ENCODE data around the gene RRBP1.

RRBP1 gene

DNA sequence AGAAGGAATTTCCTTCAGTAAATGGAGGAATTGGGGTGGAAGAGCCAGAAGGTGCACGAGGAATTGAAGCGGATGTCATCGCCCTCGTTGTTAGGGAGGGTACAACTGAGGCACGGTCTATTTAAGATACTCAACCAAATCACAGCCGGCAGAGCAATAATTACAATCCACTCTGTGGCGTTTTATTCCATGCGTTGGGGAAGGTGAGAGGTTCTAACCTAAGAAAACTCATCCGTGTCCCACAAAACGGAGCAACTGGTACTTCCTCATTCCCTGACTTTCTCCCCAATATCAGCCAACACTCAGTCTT, 802 bp upstream of the RRBP1 start:
- DNase-seq (ENCODE audit: low spot score): no peak

DNA sequence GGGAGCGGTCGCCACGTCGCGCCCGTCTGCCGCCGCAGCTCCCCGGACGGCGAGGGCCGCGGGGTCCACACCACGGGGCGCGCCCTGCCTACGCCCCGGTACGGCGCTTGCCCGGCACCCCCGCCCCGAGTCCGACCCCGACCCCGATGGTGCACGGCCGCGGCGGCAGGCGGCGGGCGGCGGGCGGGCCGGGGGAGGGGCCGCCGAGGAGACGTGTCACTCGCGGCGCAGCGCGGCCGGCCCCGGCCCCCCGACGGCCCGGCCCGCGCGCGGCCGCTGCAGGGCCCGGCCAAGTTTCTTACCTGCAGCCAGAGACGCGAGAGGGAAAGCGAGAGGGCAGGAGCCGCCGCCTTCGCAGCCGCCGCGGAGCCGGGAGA, 328 bp downstream of the RRBP1 start:
- no peak for DNase-seq (ENCODE audit: low spot score)

DNA sequence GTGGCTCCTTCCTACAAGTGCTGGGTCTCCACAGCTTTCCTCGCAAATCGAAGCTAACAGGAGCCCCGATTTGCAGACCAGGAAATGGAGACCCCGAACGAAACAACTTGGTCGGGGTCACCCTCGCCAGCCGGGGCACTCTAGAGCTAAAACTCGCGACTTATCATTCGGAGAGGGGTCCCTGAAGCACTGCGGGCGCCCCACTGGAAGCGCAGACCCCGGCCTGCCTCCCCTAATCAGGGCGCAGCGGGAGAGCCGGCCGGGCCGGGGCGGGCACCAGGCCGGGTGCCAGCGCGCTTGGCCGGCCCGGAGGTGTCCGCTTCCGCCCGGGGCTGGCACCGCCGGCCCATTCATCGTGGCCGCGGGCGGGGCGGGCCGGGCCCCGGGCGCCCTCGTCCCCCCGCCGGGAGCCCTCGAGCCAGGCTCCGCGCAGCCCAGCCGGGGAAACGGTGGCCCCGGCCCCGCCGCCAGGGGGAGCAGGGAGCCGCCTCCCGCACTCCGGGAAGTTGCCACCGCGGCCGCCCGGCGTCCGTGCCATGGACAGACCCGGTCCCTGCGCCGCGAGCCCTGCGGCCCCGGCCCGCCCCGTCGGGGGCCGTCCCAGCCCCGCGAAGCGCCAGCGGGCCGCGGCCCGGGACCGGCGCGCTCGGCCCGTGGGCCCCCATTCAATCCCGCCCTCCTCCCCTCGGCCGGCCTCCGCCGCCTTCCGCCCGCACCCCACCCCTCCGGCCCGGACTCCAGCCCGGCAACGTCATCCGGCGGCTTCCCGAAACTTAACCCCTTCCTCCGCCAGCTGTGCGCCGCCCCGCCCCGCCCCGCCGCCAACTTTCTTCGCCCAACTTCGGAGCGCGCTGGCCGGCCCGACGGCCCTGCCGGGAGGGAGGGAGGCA, 961 bp downstream of the RRBP1 start:
- peak; percentile 84 for DNase-seq (ENCODE audit: low spot score)

DNA sequence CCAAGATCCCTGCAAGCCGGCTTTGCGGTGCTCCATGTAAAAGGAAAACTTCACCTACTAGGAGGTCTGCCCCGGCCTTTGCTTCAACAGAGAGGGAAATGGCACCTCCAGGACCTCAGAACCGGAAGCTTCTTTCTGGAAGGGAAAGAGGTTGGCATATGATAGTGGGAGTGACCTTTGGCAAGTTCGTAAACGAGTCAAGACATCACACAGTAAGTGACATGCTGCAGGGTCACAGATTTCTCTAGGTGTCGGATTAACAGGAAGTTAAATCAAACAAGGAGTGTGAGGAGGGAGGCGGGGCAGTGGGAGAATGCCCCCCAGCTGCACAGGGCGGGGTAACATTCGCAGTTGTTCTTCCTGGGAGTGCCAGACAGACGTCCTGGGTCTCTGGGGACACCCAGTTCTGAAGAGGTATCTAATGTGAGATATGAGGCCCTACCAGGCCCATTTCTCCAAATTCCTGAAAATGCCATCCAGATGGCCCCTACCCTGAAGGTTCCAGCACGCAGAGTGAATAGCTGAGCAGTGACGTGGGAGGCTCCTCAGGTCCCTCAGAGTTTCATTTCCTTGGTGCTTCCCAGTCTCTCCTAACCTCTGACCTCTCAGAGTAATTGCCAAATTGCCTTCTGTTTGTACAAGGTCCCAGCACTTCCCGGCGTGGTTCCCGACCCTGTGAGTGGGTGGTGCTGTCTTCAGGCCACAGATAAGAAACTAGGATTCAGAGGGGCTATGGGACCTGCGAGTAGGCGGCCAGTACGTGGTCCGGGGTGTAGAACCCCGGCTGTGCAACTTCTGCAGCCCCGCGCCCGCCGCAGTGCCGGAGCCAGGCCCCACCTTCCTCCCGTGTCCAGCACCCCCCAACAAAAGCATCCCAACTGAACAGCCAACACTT, 1.9 kb downstream of the RRBP1 start:
- no peak for DNase-seq (ENCODE audit: low spot score)

DNA sequence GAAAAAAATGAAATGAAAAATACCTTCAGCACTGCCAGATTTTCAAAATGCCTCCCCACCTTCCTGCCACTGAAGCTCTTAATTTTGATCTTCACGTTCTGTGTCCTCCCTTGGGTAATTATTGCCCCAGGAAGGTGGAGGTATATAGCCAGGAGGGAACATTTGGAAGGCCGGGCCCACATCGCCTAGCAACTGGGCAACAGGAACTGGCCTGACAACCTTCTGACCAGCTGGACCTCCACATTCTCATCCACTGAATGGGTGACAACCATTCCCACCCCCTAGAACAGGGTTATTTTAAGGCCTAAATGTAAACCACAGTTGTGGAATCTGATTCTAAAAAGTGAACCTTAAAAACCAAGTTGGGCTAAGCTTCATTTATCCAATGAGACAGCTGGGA, 3.2 kb downstream of the RRBP1 start:
- no peak for DNase-seq (ENCODE audit: low spot score)

DNA sequence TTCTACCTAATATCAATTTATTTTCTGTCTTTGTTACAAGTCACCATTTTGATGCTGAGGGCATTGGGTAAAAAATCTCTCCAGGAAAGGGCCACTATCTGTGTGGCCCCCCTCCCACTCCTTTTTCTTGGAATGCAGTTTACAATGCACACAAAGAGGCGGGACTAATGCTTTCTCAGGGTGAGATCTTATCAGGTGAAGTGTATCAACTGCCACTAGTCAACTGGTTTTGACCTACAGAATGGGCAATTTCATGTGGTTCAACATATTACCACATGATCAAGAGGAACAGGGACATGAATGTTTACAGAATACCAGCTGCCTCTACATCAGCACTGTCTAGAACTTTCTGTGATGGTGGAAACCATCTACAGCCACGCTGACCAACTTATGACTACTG, 3.7 kb downstream of the RRBP1 start:
- no peak for DNase-seq (ENCODE audit: low spot score)

DNA sequence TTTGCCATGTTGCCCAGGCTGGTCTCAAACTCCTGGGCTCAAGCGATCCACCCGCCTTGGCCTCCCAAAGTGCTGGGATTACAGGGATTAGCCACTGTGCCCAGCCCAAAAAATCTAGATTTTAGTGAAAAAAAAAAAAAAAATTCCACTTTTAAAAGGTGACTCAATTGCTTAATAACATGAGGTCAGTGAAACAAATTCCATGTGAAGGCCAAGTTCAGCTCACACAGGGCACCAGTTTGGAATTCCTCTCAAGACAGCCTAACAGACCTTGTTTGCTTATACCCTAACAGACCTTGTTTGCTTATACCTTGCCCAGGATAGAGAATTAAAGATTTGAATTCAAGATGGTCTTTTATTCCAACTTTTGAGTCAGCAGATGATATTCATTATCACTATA, 5.1 kb downstream of the RRBP1 start:
- no peak for DNase-seq (ENCODE audit: low spot score)

DNA sequence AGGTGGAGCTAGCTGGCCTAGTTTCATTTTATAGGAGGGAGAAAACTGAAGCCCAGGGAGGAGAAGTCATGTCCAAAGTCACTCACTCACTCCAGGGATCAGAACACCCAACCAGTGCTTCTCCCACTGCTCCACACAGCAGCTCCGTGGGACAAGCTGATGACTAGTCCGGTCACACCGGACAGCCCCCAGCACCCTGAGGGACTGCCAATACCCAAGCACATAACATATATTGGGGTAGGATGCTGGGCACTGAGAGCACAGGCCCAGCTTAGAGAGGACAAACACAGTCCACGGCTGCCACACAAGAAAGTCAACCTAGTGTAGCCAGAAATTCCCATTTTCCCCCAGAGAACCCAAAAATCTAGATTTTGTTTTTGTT, 5.7 kb downstream of the RRBP1 start:
- no peak for DNase-seq (ENCODE audit: low spot score)

DNA sequence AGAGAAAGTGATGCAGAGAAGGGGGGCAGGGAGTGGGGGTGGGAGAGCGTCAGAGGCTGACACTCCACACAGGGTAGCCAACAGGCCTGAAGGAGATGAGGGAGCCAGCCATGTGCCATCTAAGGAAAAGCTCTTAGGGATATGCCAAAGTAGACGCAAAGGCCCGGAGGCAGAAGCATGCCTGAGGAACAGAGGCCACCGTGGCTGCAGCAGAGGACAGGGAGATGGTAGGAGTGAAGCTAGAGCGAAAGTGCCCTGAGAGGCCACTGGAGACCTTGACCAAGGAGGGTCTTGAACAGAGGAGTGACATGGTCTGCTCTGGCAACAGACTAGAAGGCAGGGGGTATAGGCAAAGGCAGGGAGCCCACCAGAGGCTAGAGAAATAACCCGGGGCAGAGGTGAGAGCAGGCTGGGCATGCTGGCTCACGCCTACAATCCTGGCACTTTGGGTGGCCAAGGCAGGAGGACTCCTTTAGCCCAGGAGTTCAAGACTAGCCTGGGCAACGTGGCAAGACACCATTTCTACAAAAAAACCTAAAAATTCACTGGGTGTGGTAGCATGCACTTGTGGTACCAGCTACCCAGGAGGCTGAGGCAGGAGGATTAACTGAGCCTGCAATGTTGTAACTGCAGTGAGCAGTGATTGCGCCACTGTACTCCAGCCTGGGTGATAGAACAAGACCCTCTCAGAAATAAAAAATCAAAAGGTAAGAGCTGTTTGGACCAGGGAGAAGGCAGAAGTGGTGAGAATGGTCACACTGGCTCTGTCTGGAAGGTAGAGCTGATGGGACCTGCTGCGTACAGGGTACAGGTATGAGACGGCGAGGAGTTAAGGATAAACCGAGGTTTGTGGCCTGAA, 6.3 kb downstream of the RRBP1 start:
- DNase-seq (ENCODE audit: low spot score): no peak

DNA sequence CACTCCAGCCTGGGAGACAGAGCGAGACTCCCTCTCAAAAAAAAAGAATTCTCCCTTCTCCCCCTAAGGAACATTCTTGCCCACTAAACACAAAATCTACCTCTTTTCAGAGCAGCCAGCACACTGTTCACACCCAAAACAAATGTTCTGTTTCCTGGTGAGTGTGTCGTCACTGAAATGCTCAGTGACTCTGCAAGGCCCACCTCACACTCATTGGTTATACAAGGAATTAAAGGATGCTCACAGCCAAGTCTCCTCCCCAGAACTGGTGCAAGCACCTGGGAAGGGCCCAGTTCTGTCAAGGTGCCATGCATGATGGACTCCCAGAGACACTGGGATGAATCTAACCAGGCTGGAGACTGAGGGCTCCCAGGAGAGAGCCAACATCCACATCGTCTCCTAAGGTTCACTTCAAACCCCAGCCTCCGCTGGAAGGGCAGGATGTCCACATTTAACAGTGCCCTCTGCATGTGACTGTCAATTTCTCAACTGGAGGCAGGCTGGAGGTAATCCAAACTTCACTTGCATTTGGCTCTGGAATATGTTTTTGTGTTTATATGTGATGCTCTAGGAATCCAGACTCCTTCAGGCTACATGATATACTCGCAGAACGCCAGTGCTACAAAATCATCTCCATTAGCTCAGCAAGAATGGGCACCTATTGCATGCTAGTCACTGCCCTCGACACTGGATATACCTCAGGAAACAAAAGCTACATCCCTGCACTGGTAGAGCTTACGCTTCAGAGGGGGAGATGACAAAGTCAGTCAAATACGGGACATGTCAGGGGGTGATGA, 7.1 kb downstream of the RRBP1 start:
- DNase-seq (ENCODE audit: low spot score): no peak

DNA sequence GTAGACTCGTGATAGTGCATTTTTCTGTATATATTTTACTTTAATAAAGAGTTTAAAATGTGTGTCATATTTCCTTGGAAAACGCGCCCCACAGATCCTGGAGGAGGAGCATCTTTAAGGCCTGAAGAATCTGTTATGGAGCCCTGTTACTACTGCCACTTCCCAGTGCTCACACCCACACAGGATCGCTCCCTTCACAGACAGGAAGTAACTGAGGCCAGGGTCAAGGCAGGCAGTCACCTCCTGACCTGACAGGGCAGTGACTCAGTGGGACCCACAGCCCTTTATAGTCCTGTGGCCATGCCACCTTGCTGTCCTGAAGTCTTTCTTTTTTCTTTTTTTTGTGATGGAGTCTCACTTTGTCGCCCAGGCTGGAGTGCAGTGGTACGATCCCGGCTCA, 9.0 kb downstream of the RRBP1 start:
- DNase-seq (ENCODE audit: low spot score): no peak

DNA sequence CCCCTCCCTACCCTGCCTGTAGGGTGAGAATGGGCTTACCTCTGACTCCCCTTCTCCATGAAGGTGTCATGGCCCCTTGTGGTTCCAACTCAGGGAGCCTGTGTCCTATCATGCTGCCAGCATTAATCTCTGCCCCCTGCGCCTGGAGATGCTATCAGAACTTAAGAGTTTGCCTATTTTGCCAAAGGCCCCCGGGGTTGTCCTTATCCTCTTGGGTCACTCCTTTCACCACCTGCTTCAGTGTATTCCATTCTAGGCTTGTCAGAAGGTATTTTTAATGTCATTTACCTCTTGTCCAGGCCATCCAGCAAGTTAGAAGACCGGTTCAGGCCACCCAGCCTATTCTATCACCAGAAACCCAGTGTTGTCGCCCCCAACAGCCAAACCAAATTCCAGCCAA, 10.5 kb downstream of the RRBP1 start:
- no peak for DNase-seq (ENCODE audit: low spot score)

DNA sequence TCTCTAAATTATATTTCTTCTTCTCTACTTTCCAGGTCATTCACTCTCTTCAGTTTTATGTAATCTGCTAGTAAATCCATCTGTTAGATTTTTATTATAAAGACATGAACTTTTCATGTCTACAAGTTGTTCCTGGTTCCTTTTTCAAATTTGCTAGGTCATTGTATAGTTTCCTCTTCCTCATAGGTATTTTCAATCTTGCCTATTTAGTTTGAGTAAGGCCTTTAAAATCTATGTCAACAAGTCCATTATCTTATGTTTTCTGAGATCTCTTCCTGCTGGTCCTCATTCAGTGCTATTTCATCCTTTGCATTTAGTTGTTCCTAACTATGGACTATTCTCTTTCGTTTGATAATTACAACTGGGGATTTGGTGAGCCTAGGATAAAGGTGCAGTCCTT, 11.0 kb downstream of the RRBP1 start:
- no peak for DNase-seq (ENCODE audit: low spot score)

DNA sequence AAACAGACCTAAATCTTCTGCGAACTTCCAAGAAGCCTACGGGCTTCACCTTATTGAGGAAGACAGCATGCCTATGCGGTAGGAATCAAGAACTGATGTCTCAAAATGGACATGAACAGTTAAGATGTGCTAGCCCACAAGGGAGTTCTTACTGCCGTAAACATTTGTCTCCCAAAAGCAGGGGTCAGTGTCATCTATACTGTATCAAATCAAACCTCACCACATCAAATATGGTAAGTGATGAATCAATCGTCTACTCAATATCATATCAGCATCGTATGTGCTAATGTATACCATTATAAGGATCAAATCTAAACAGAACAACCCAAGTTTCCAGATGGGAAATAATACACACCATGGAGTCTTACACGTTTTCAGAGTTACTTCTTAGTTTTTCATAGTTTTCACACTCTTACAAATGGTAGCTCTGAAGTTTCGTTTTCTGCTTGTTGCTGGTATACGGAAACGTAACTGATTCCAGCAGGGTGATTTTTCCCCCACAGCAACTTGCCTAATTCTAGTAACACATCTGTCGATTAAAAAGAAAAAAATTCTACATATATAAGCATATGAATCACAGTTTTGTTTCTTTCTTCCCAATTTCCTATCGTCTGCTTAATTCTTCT, 12.6 kb downstream of the RRBP1 start:
- DNase-seq (ENCODE audit: low spot score): no peak

DNA sequence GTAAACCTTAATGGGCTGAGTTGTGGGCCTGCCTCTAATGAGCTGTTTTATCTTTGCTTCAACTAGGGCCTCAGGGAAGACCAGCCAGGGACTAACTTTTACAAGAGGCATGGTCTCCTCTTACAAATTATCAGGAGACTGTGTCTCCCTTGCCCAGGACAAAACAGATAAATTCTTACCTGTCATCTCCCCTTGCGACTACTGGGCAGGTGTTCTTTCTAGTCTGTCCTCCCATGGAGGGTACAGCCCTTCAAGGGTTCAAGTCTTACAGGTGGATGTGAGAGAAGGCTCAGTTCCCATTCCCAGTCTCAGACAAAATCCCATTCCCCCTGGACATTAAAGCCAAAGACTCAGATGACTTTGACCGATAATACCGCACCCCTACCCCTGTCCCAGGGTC, 13.6 kb downstream of the RRBP1 start:
- DNase-seq (ENCODE audit: low spot score): no peak

DNA sequence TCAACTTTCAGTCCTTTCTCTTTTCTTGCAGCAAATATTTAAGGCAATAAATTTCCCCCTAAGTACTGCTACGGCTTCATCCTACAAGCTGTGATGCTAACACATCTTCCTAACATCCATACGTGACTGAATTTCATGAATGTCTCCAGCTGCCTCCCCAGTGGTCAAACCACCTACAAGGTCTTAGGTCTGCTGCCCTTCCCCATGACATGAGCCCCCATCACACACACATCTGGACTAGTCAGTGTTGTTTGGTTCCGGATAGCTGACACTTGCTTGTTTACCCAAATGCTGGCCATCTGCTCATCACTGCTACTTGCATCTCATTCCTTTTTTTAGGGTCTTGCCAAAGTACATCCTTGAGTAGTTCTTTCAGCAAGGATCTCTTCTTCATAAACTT, 14.6 kb downstream of the RRBP1 start:
- DNase-seq (ENCODE audit: low spot score): no peak

DNA sequence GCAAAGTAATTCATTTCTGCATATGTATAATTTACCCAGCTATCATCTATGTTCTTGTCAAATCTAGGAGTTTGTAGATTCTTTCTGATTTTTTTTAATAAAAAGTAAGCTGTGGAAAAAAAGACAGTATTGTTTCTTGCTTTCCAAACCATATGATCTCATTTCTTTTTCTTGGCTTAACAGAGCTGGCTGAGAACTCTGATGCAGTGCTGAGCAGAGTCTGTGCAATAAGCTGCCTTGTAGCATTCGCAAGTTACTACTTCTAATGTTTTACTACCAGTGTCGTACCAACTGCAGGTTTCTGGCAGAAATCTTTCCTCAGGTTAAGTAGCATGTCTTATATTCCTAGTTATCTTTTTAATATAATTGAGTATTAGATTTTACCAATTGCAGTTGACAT, 15.6 kb downstream of the RRBP1 start:
- DNase-seq (ENCODE audit: low spot score): peak; percentile 54

DNA sequence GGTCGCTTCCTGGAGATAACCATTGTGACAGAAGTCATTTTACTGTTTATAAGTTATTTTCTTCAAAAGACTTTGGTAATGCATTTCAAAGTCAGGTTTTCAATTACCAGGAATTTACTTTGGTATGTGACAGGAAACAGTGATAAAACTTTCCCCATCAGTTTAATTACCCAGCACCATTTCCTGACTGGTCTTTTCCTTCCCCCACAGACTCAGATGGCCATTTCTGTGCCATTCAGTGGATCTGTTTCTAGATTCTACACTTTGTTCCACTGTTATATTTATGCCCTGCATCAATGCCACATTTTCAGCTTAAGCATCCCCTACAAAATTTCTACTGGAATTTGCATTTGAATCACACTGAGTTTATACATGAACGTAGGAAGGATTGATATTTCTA, 16.3 kb downstream of the RRBP1 start:
- no peak for DNase-seq (ENCODE audit: low spot score)

DNA sequence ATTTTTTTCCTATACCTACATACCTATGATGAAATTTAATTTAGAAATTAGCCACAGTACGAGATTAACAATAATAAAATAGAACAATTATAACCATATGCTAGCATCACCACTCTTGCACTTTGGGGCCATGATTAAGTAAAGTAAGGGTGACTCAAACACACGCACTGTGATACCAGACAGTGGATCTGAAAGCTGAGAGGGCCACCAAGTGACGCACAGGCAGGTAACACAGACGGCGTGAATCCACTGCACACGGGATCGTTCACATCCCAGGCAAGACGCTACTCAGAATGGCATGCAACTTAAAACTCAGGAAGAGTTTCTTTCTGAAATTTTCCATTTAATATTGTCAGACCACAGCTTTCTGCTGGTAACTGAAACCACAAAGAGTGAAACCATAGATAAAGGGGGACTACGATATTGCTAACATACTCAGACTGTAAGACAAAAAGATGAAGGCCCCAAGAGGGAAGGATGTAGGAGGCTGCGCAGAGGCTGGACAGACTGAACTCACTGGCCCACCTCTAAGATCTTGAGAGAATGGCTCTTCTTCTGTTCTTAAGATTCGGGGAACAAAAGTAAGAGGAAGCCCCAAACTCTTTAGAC, 17.9 kb downstream of the RRBP1 start:
- DNase-seq (ENCODE audit: low spot score): no peak

DNA sequence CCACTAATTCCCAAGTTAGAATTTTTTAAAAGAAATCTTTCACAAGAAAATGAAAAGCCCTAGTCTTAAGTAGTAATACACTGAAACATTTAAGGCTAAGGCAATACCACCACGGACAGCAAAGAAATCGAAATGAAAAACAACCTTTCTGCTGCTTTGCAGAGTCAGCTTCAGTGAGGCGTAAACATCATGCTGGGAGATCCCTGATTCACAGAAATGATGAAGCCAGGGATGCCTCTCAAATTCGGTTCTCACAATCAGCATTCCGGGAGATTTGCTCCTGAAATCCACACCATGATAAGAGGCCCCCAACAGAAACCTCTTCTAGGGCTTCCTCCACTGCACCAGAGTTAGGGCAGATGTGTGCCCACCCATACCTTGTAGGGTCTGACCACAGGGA, 18.6 kb downstream of the RRBP1 start:
- DNase-seq (ENCODE audit: low spot score): no peak

DNA sequence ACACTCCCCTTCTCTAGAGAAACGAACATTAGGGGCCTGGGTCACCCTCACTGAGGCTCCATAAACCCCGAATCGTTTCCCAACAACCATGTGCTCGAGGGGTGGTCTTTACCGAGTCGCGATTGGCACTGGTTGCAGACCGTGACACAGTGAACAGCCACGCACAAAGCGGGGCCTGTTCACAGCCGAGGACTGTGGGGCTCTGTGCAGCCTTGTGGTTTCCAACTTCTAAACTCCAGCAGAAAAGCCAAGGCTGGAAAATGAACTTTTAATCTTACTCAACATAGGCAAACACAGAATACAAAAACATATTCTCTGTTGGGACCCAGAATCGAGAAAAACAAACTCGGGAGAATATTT, 19.0 kb downstream of the RRBP1 start:
- peak; percentile 78 for DNase-seq (ENCODE audit: low spot score)

All from globus pallidus (tissue), 1 donor.